AG09309 (cell line): ENCODE data around the gene VIPR2.

Experiments used
- DNase-seq: peaks from one replicate; pipeline ENCODE4 v3.0.0-alpha.2; 2010; ENCODE audit warnings: low read depth
- H3K4me3 ChIP-seq: 2 replicates; pipeline ENCODE4 v1.5.1; 2011; ENCODE audit warnings: mild to moderate bottlenecking, low read depth, low read length, moderate library complexity; ENCODE audit not compliant: control insufficient read depth
- CTCF ChIP-seq: IDR thresholded peaks from 2 replicates; pipeline ENCODE4 v1.5.1; 2011; ENCODE audit warnings: mild to moderate bottlenecking, low read depth, low read length, inconsistent platforms; ENCODE audit not compliant: insufficient read depth, control insufficient read depth; ENCODE audit errors: missing control alignments

VIPR2 gene

GRCh38 chr7:159094919-159095915, 49.5 kb downstream of the VIPR2 start:
- no peak for TF ChIP-seq CTCF
- no peak for DNase-seq
- no peak overlapping the region for H3K4me3 ChIP-seq

GRCh38 chr7:159094023-159094740, 50.5 kb downstream of the VIPR2 start:
- no peak for TF ChIP-seq CTCF
- no peak overlapping the region for H3K4me3 ChIP-seq
- no peak for DNase-seq

GRCh38 chr7:159093351-159093971, 51.2 kb downstream of the VIPR2 start:
- TF ChIP-seq CTCF = no peak
- no peak overlapping the region for H3K4me3 ChIP-seq
- no peak for DNase-seq

GRCh38 chr7:159092701-159093121, 52.0 kb downstream of the VIPR2 start:
- no peak for TF ChIP-seq CTCF
- H3K4me3 ChIP-seq = no peak overlapping the region
- DNase-seq = no peak

- DNase-seq = no peak
- no peak for TF ChIP-seq CTCF
- no peak overlapping the region for H3K4me3 ChIP-seq
These were observed 52.9 kb downstream of the VIPR2 start for GRCh38 chr7:159091480-159092475.

- H3K4me3 ChIP-seq = no peak overlapping the region
- DNase-seq = no peak
- no peak for TF ChIP-seq CTCF
These were observed 53.6 kb downstream of the VIPR2 start for GRCh38 chr7:159091041-159091440.
